Measurements from ENCODE around the gene SLC39A11.

- TF ChIP-seq EZH2 (optimal IDR thresholded peaks at IDR 0.05; ENCODE audit: low read depth, low read length): no peak
- TF ChIP-seq EZH2phosphoT487 (IDR thresholded peaks at IDR 0.05; ENCODE audit: low read length): no peak
Observed at GRCh38 chr17:72984145-72984925, 108.2 kb downstream of the SLC39A11 start.

Measured in MM.1S (cell line).